HG02981 (cell line): ENCODE data around the gene ZDHHC1.
"Not testable (repeated sequence)": the region's sequence is repeated elsewhere in the genome, so short reads cannot be mapped to it uniquely, and the experiment has no call there.

Experiments
- ATAC-seq: cut with Tn5 transposase; IDR thresholded peaks from one replicate; pipeline ENCODE4 v1.9.1; 2021; ENCODE audit warnings: mild to moderate bottlenecking, moderate library complexity; ENCODE audit not compliant: unreplicated experiment

Gene ZDHHC1

DNA sequence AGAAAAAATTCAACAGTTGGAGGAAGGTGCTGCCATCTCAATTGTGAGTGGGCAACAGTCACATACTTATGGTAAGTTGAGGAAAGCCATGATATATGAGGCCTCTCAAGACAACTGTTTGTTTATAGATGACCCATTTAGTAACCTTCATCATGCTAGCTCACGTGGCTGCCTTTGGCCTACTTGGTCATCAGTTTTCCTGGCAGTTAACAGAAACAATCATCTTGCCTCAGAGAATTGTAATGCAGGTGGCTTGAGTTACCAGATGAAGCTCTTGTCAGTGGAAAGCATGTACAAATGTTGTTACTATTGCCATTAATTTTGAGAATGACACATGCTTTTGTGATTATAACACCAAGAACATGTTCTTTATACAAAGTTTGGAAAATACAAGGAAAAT is 37.6 kb downstream of the ZDHHC1 start:
- ATAC-seq: no peak

DNA sequence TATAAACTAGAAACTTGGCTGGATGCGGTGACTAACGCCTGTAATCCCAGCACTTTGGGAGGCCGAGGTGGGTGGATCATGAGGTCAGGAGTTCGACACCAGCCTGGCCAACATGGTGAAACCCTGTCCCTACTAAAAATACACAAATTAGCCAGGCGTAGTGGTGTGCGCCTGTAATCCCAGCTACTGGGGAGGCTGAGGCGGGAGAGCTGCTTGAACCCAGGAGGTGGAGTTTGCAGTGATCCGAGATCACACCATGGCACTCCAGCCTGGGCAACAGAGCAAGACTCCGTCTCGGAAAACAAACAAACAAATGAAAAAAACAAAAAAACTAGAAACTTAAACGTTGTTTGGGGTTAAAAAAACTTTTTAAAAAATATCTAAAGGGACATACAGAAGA is 40.3 kb downstream of the ZDHHC1 start:
- not testable (repeated sequence) for ATAC-seq

DNA sequence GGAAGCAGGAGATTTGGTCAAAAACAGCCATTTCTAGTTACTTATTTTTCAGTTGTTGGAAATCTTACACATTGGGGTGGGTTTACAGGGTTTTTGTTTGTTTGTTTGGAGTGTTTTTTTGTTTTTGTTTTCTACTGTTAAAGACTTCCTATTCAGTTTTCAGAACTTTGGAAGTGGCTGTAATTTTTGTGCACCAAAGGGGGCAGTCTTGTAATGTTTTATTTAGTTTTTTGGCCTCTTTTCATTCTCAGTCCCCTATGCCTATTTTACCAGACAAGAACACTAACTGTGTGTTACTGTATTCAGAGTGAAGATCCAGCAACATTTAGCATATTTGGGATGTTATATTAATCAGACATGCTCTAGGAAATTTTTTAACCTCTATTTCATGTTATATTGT is 43.6 kb downstream of the ZDHHC1 start:
- no peak for ATAC-seq

DNA sequence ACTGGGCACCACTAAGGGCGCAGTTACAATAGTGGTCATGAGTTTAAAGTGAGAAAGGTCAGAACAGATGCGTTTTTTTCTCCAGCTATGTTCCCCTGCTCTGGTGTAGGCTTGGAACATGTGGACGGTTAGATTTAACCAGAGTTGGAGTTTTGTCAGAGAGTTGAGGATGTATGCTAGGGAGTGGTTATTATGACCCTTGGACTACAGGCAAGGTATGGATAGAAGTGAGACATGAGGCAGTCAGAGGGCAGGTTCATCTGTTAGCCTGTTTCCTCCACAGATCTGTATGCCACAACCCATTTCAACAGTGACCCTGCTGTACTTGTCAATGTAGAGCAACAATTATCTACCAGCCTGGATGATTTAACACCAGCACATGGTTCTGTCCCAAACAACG is 45.6 kb downstream of the ZDHHC1 start:
- no peak for ATAC-seq

DNA sequence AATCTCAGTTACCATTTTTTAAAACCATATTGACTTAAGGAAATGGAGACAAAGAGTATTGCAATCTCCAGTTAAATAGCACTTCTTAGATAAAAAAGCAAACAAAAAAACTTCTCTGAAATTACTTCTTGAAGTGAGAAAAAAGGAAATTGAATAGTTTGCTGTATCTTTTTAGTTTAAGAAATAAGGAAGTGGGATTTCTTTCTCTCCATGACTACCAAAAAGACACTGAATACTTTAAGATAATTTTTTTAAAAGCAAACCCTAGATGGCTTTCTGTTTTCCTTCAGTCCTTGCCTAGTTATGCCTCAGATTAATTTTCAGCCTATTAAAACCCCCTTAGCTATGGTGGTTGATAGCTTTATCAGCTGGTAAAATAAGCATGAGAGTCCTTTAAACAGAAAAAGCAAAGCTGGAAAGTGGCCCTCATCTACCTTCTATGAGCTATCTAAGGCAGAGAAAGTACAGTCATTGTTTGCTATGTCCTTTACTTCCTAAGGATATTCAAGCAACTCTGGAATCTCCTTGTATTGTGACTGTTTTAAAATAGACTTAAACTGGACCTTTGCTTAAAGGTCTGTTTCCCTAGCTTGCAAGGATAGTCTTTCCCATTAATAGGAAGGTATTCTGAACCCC is 51.6 kb downstream of the ZDHHC1 start:
- no peak for ATAC-seq

DNA sequence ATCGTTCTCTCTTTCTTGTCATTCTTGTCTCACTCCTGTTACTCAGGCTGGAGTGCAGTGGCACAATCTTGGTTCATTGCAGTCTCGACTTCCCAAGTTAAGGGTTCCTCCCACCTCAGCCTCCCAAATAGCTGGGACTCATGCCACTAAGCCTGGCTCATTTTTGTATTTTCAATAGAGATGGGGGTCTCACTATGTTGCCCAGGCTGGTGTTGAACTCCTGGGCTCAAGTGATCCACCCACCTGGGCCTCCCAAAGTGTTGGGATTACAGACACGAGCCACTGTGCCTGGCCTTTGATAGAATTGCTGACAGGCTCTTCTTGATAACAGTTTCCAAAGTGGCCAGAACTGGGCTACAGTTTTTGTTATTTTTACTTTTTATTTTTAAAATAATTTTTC is 55.2 kb downstream of the ZDHHC1 start:
- ATAC-seq: no peak

DNA sequence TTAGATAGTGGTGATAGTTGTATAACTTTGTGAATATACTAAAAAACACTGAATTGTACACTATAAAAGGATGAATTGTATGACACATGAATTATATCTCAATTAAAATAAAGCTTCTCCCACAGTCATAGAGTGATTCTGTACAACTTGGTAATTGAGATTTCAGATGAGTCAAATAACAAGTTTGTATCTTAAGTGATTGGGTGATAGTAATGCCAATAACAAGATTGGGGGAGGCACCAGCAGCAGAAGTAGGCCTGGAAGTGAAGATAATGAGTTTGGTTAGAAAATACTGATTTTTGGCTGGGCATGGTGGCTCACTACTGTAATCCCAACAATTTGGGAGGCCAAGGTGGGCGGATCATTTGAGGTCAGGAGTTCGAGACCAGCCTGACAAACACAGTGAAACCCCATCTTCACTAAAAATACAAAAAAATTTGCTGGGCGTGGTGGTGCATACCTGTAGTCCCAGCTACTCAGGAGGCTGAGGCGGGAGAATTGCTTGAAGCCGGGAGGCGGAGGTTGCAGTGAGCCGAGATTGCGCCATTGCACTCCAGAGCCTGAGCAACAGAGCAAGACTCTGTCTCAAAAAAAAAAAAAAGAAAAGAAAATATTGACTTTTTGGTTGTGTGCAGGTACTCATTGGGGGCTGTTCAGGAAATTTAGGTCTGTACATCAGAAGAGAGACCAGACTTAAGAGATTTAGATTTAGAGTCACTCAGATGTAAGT is 56.6 kb downstream of the ZDHHC1 start:
- ATAC-seq: not testable (repeated sequence)

DNA sequence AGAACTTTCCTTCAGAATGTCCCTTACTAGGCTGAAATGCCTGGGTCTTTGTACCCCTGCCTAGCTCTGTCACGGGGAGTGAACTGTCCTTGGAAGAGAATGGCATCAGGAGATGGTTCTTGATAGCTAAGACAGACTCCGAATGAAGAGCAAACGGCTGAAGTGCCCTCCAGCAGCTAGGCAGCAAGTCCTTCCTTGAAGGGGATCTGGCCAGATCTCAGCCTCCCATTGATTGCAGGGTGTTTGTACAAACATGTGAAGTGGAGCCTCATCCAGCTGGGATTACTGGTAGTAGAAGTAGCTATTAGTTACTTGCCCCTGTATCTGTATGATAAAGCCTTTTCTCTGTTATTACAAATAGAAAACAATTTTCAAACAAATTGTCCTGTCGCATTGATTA is 58.7 kb downstream of the ZDHHC1 start:
- no peak for ATAC-seq

DNA sequence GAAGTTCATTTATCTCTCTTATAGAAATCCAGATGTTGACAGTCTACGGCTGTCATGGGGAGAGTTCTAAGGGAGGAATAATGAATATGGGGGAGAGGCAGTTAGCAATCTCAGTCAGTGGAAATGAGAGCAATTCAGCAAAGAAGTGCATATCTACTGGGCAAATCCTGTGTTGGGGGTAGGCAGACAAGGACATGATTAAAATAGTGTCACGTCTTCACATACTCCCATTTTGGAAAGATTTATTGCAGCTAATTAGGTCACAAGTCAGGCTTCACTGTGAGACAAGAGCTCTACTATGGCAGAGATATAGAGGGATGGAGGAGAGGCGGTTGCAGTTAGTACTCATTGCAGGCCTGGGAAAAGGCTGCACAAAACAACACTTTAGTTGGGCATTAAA is 59.9 kb downstream of the ZDHHC1 start:
- no peak for ATAC-seq

DNA sequence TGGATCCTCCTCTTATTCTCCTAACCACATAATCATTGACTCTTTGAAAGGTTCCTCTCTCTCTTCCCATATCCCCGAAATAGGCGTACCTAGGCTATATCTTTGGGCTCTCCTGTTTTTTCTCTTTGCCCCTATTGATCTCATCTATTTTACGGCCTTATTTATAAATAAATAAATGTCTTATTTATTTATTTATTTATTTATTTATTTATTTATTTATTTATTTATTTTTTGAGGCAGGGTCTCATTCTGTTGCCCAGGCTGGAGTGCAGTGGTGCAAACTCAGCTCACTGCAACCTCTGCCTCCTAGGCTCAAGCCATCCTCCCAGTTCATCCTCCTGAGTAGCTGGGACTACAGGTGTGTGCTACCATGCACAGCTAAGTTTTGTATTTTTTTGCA is 63.8 kb downstream of the ZDHHC1 start:
- not testable (repeated sequence) for ATAC-seq

DNA sequence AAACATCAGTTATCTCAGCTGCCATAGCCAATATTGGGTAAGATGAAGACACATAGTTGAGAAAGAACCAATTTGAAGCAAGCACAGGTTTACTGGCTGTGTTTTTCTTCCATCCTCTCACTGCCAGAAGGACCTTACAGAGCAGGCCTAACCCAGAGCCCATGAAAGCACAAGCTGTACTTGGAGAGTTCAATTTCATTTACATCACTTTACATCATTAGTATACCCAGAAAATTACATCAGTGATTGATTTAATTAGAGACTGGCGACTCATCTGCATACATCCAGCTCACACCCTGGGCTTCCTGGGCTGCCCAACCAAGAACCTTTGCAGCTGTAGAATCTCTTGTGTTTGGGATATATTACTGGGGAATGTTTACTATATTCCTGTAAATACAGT is 66.0 kb downstream of the ZDHHC1 start:
- no peak for ATAC-seq

DNA sequence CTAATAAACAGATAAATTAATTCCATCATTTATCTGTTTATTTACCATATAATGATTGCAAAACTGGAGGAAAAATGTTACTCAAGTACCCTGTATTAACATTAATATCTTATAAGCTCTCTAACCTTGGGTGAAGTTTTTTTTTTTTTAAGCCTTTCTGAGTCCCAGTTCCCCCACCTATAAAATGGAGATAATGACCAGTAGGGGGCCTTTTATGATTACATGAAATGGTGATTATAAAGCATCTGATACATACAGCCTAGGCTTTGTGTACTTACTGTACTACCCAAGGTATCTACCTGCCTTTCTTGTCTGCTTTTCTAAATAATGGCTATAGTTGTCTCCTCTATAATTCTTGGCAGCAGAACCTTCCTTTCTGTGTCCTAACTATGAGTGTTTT is 67.1 kb downstream of the ZDHHC1 start:
- ATAC-seq: no peak

DNA sequence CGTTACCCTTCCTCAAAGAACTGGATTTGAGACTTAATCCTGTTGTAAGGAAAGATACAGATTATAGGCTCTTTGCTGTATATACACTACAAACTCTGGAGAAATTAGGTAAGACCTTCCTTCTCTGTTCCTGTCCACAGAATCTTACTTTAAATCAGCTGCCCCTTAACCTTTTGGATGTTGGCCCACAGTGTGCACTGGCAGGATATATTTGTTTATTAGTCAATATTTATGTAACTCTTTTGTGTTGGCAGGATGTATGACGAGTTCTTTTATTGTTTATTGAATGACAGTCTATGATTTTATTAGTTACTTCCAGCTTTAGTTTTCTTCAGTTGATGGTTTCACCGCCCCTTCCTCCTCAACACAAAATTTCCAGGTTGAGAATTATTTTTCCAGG is 69.9 kb downstream of the ZDHHC1 start:
- ATAC-seq: no peak

DNA sequence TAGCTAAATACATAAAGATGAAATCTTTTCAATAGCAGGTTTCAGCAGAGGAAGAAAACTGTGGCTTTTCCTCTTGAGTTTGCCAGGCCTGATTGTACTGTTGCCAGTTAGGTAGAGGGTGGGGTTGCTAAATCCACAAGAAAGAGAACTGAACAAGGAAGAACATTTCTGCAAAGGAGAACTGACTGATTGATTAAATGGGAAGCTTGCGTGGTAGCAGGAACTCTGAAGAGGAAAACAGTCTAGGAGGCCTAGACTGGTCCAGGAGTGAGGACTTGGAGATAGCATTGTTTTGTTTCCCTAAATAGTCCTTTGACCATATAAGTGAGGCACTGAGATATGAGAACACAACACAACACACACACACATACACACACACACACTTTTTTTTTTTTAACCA is 70.9 kb downstream of the ZDHHC1 start:
- ATAC-seq: no peak
